Measurements from ENCODE around the gene NT5DC3.

The NT5DC3 gene

DNA sequence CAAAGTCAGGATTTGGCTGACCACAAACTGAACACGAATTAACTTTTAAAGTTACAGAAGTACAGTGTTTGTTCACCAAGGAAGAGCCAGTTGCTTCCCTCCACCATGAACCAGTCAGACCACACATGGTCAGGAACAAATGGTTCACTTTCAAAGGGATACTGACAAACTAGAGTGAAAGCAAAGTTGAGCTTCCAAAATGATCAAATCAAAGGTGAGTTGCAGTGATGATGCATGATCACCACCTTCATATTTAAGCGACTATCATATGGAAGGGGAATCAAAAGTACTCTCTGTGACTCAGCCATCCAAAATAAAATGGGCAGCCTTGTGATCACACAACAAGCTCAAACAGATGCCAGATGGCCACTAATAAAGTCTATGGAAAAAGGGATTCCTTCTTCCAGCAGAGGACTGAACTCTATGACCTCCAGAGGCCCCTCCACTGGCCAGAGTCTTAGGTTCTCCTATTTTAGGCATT is 13.1 kb downstream of the NT5DC3 start:
- Histone ChIP-seq H3K36me3 (replicated peaks in 1 of 2; ENCODE audit: control insufficient read depth in 2 of 2, insufficient read depth in 2 of 2, low read length in 2 of 2) (no peaks in the 10 kb centered on the region), H2BK120ac (ENCODE audit: low read depth, low read length) (no peak overlapping the region), H4K8ac (ENCODE audit: low read depth, low read length) (no peak overlapping the region), H3K27ac (replicated peaks; ENCODE audit: low read length) (no peak overlapping the region), H3K18ac (ENCODE audit: low read length) (no peak overlapping the region), H2BK15ac (ENCODE audit: low read length) (no peak overlapping the region), H3K79me1 (ENCODE audit: low read depth, low read length) (no peaks in the 10 kb centered on the region), H3K4me1 (ENCODE audit: control insufficient read depth in 2 of 2, insufficient read depth in 1 of 2, low read depth in 1 of 2, low read length in 2 of 2) (peaks cover 0 to 3% of the 10 kb centered on the region in 2 donors), H3K9ac (ENCODE audit: low read depth, low read length, poor library complexity) (no peak overlapping the region), H2BK12ac (ENCODE audit: low read length) (no peak overlapping the region), H3K14ac (ENCODE audit: low read length) (no peak overlapping the region), H2AK5ac (ENCODE audit: low read depth, low read length) (no peak overlapping the region), H2AFZ (ENCODE audit: low read length) (no peak overlapping the region), H3K9me3 (replicated peaks in 1 of 2; ENCODE audit: control insufficient read depth in 2 of 2, insufficient read depth in 1 of 2, low read depth in 1 of 2, low read length in 2 of 2) (no peaks in the 10 kb centered on the region), H3K4me2 (ENCODE audit: insufficient read depth, low read length, poor library complexity, severe bottlenecking) (no peak overlapping the region), H3K4me3 (ENCODE audit: low read length in 2 of 2) (no peak overlapping the region), H2BK5ac (ENCODE audit: low read length) (no peak overlapping the region), H4K91ac (ENCODE audit: low read depth, low read length, poor library complexity) (no peak overlapping the region), H3K27me3 (ENCODE audit: control insufficient read depth in 3 of 3, insufficient read depth in 3 of 3, low read depth in 1 of 3, low read length in 3 of 3) (no peaks in the 10 kb centered on the region), H3K23ac (ENCODE audit: low read depth, low read length, poor library complexity) (no peak overlapping the region), H3K4ac (ENCODE audit: low read length) (no peak overlapping the region)
- DNase-seq (ENCODE audit: low spot score): no peak
- WGBS, 2 donors (ENCODE audit: extremely low coverage in 2 of 2, insufficient read length in 2 of 2, insufficient replicate concordance in 1 of 2): no CpG with 5 or more reads among the region's 2 CpGs

DNA sequence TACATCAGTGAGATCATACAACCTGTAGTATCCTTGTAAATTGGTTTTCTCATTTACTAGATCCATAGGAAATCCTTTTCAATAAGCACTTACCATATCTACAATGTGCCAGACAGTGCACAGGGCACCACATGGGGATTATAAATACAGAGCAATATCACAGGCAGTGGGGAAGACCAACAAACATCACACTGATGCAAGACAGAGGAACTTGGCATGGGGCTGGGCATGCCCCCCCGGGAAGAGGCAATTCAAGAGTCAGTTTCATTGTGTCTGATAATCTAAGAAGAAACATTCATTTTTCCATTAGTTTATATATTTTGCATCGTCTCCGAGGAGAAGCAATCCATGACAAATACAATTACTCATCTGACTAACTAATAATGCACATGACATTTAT is 16.2 kb downstream of the NT5DC3 start:
- no CpG with 5 or more reads among the region's 3 CpGs for WGBS, 2 donors (ENCODE audit: extremely low coverage in 2 of 2, insufficient read length in 2 of 2, insufficient replicate concordance in 1 of 2)
- Histone ChIP-seq H2BK15ac (ENCODE audit: low read length) (no peak overlapping the region), H3K27ac (replicated peaks; ENCODE audit: low read length) (no peak overlapping the region), H3K4me3 (ENCODE audit: low read length in 2 of 2) (no peak overlapping the region), H2AK5ac (ENCODE audit: low read depth, low read length) (no peak overlapping the region), H2BK12ac (ENCODE audit: low read length) (no peak overlapping the region), H3K4ac (ENCODE audit: low read length) (no peak overlapping the region), H3K79me1 (ENCODE audit: low read depth, low read length) (no peaks in the 10 kb centered on the region), H2AFZ (ENCODE audit: low read length) (no peak overlapping the region), H2BK5ac (ENCODE audit: low read length) (no peak overlapping the region), H4K8ac (ENCODE audit: low read depth, low read length) (no peak overlapping the region), H3K18ac (ENCODE audit: low read length) (no peak overlapping the region), H3K27me3 (ENCODE audit: control insufficient read depth in 3 of 3, insufficient read depth in 3 of 3, low read depth in 1 of 3, low read length in 3 of 3) (no peaks in the 10 kb centered on the region), H2BK120ac (ENCODE audit: low read depth, low read length) (no peak overlapping the region), H3K14ac (ENCODE audit: low read length) (no peak overlapping the region), H3K4me1 (ENCODE audit: control insufficient read depth in 2 of 2, insufficient read depth in 1 of 2, low read depth in 1 of 2, low read length in 2 of 2) (peaks cover 0 to 3% of the 10 kb centered on the region in 2 donors), H3K23ac (ENCODE audit: low read depth, low read length, poor library complexity) (no peak overlapping the region), H3K9me3 (replicated peaks in 1 of 2; ENCODE audit: control insufficient read depth in 2 of 2, insufficient read depth in 1 of 2, low read depth in 1 of 2, low read length in 2 of 2) (peaks cover 6 to 11% of the 10 kb centered on the region in 2 donors), H4K91ac (ENCODE audit: low read depth, low read length, poor library complexity) (no peak overlapping the region), H3K36me3 (replicated peaks in 1 of 2; ENCODE audit: control insufficient read depth in 2 of 2, insufficient read depth in 2 of 2, low read length in 2 of 2) (no peaks in the 10 kb centered on the region), H3K9ac (ENCODE audit: low read depth, low read length, poor library complexity) (no peak overlapping the region), H3K4me2 (ENCODE audit: insufficient read depth, low read length, poor library complexity, severe bottlenecking) (no peak overlapping the region)
- no peak for DNase-seq (ENCODE audit: low spot score)

DNA sequence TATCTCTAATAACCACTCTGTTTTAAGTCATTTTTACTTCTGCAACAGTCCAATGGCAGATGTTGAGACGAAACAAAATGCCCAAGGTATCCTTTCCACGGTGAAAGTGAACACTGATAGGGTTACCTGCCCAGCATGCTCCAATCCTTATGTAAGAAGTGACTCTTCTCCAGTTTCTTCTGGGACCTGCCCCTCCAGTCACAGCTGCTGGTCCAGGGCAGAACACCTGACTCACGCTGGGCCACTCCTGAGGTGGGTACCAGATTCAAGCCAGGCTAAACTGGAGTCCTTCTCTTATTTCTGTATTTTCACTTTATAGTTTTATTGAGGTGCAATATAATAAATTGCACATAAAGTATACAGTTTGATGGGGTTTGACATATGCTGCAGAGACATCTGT is 16.7 kb downstream of the NT5DC3 start:
- Histone ChIP-seq H3K18ac (ENCODE audit: low read length) (no peak overlapping the region), H2BK12ac (ENCODE audit: low read length) (no peak overlapping the region), H3K4ac (ENCODE audit: low read length) (no peak overlapping the region), H3K23ac (ENCODE audit: low read depth, low read length, poor library complexity) (no peak overlapping the region), H2BK120ac (ENCODE audit: low read depth, low read length) (no peak overlapping the region), H3K4me3 (ENCODE audit: low read length in 2 of 2) (no peak overlapping the region), H3K9ac (ENCODE audit: low read depth, low read length, poor library complexity) (no peak overlapping the region), H4K91ac (ENCODE audit: low read depth, low read length, poor library complexity) (no peak overlapping the region), H3K27me3 (ENCODE audit: control insufficient read depth in 3 of 3, insufficient read depth in 3 of 3, low read depth in 1 of 3, low read length in 3 of 3) (no peaks in the 10 kb centered on the region), H3K9me3 (replicated peaks in 1 of 2; ENCODE audit: control insufficient read depth in 2 of 2, insufficient read depth in 1 of 2, low read depth in 1 of 2, low read length in 2 of 2) (peaks cover 6 to 11% of the 10 kb centered on the region in 2 donors), H4K8ac (ENCODE audit: low read depth, low read length) (no peak overlapping the region), H3K79me1 (ENCODE audit: low read depth, low read length) (no peaks in the 10 kb centered on the region), H2BK5ac (ENCODE audit: low read length) (no peak overlapping the region), H3K36me3 (replicated peaks in 1 of 2; ENCODE audit: control insufficient read depth in 2 of 2, insufficient read depth in 2 of 2, low read length in 2 of 2) (no peaks in the 10 kb centered on the region), H3K27ac (replicated peaks; ENCODE audit: low read length) (no peak overlapping the region), H3K4me2 (ENCODE audit: insufficient read depth, low read length, poor library complexity, severe bottlenecking) (no peak overlapping the region), H2AFZ (ENCODE audit: low read length) (no peak overlapping the region), H3K4me1 (ENCODE audit: control insufficient read depth in 2 of 2, insufficient read depth in 1 of 2, low read depth in 1 of 2, low read length in 2 of 2) (peaks cover 0 to 5% of the 10 kb centered on the region in 2 donors), H2AK5ac (ENCODE audit: low read depth, low read length) (no peak overlapping the region), H2BK15ac (ENCODE audit: low read length) (no peak overlapping the region), H3K14ac (ENCODE audit: low read length) (no peak overlapping the region)
- no CpG with 5 or more reads among the region's 3 CpGs for WGBS, 2 donors (ENCODE audit: extremely low coverage in 2 of 2, insufficient read length in 2 of 2, insufficient replicate concordance in 1 of 2)
- DNase-seq (ENCODE audit: low spot score): no peak

DNA sequence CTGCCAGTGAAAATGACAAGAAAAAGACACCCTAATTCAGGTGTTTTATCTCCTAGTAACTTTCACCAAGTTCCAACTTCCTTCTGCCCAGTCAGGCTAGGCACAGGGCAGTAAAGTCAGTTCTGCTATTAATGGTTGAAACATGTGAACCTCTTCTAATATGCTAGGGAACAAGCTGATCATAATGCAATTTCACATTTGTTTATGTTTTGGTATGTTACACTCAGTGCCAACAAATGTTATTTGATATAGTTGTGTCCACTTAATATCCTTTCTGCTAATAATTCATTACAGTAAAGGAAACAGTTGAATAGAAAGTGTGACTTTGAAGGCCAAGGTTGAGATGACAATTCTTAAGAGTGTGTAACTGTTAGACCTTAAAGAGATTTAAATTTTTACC is 17.2 kb downstream of the NT5DC3 start:
- Histone ChIP-seq H3K79me1 (ENCODE audit: low read depth, low read length) (no peaks in the 10 kb centered on the region), H3K4ac (ENCODE audit: low read length) (no peak overlapping the region), H3K14ac (ENCODE audit: low read length) (no peak overlapping the region), H3K27me3 (ENCODE audit: control insufficient read depth in 3 of 3, insufficient read depth in 3 of 3, low read depth in 1 of 3, low read length in 3 of 3) (no peaks in the 10 kb centered on the region), H3K9ac (ENCODE audit: low read depth, low read length, poor library complexity) (no peak overlapping the region), H3K9me3 (replicated peaks in 1 of 2; ENCODE audit: control insufficient read depth in 2 of 2, insufficient read depth in 1 of 2, low read depth in 1 of 2, low read length in 2 of 2) (peaks cover 6 to 11% of the 10 kb centered on the region in 2 donors), H3K4me3 (ENCODE audit: low read length in 2 of 2) (no peak overlapping the region), H4K8ac (ENCODE audit: low read depth, low read length) (no peak overlapping the region), H3K36me3 (replicated peaks in 1 of 2; ENCODE audit: control insufficient read depth in 2 of 2, insufficient read depth in 2 of 2, low read length in 2 of 2) (no peaks in the 10 kb centered on the region), H2AFZ (ENCODE audit: low read length) (no peak overlapping the region), H2BK12ac (ENCODE audit: low read length) (no peak overlapping the region), H3K4me1 (ENCODE audit: control insufficient read depth in 2 of 2, insufficient read depth in 1 of 2, low read depth in 1 of 2, low read length in 2 of 2) (peaks cover 0 to 6% of the 10 kb centered on the region in 2 donors), H2BK5ac (ENCODE audit: low read length) (no peak overlapping the region), H2BK15ac (ENCODE audit: low read length) (no peak overlapping the region), H4K91ac (ENCODE audit: low read depth, low read length, poor library complexity) (no peak overlapping the region), H2AK5ac (ENCODE audit: low read depth, low read length) (no peak overlapping the region), H3K27ac (replicated peaks; ENCODE audit: low read length) (no peak overlapping the region), H3K4me2 (ENCODE audit: insufficient read depth, low read length, poor library complexity, severe bottlenecking) (no peak overlapping the region), H2BK120ac (ENCODE audit: low read depth, low read length) (no peak overlapping the region), H3K23ac (ENCODE audit: low read depth, low read length, poor library complexity) (no peak overlapping the region), H3K18ac (ENCODE audit: low read length) (no peak overlapping the region)
- no peak for DNase-seq (ENCODE audit: low spot score)
